HG02981 (cell line): ENCODE results near the gene CDR2.
"Not testable (repeated sequence)": the region's sequence is repeated elsewhere in the genome, so short reads cannot be mapped to it uniquely, and the experiment has no call there.

Experiments
- ATAC-seq: cut with Tn5 transposase; IDR thresholded peaks from one replicate; pipeline ENCODE4 v1.9.1; 2021; ENCODE audit warnings: mild to moderate bottlenecking, moderate library complexity; ENCODE audit not compliant: unreplicated experiment

CDR2 gene

DNA sequence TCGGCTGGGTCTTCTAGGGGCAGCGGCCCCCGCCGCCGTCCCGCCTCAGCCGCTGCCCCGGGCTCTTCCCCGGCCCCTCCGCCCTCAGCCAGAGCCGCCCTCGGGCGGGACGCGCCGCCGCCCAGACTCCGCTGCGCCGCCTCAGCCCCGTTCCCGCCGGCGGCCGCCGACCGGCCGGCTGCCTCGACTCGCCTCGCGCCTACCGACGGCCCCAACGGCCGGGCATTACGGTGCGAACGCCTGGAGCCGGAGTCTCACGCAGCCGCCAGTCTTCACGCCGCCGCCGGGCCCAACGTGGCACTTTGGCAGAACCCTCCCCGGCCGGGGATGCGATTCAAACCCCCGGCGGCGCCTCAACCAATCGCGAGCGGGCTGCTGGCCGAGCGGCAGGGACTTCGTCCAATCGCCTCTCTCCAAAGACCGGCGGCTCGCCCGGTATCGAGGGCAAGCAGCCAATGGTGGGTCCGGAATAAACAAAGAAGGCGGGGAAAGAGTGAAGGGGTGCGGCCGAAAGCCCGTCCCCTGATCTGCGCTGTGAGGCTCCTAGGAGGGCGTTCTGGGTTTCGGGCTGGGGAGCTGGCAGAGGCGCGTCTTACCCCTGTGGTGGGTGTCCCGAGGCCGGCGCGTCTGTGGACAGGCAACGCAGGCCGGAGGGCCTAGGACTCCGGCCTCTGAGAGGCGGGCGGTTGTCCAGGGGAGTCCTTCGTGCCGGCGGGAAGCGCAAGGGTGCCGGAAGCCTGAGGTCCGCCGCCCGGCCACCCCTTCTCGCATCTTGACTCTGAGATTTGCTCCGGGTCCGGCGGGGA, at the start of gene CDR2:
CDR2 (minus strand) TSS at position 309 of the 806 bp plus-strand sequence. CDS start 310 bp downstream, outside the sequence.
- peak; percentile 87 for ATAC-seq

DNA sequence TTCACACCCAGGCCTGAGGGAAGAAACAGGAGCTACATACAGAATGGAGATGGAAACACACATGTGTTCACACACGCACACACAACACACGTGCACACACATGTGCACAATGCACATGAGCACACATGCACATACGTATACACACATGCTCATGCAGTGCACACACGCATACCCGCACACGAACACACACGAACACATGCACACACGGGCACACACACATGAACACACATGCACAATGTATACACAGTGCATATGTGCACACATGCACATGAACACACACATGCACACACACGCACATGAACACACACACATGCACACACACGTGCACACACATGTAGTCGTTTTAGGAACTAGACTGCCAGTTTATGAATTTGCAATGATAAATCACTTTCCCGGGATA, 49.3 kb upstream of the CDR2 start:
- ATAC-seq: no peak

DNA sequence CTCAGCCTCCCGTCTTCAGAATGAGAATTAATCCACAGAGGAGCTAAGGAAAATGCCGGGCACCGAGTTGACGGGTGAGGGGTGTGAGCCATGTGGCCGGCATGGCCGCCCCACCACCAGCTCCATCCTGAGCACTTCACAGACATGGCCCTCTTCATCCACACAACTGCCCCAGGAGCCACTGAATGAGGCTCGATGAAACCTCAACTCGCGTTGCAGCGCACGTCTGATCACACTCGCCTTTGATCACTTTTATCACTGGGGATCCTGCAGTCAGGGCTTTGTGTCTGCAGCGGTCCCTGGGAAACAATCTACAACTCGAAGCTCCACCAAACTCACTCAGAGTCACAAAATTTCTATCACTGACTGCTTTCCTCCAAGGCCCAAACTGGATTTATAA, 46.7 kb upstream of the CDR2 start:
- ATAC-seq: no peak

DNA sequence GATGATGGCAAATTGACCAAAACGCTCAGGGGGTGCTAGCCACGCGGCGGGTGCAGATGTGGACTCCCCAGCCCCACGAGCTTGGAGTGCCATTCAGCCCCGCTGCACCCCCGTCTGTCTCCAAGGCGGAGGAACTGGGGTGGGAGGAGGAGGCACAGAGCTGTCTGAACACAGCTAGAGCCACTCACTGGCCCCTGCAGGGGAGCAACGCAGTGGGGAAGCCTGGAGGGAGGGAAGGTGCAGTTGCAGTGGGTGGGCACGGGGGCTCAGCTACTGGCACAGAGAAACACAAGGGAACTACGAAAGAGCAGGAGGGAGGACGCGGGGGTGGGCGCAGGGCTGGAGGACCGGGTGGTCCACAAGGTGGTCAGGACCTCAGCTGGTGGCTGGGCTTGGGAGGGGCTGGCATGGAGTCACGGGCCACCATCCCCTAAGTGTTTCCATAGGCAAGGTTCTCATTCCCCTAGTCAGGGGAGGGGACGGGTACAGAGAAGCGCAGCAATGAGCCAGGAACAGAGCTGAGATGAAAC, 46.3 kb upstream of the CDR2 start:
- no peak for ATAC-seq

DNA sequence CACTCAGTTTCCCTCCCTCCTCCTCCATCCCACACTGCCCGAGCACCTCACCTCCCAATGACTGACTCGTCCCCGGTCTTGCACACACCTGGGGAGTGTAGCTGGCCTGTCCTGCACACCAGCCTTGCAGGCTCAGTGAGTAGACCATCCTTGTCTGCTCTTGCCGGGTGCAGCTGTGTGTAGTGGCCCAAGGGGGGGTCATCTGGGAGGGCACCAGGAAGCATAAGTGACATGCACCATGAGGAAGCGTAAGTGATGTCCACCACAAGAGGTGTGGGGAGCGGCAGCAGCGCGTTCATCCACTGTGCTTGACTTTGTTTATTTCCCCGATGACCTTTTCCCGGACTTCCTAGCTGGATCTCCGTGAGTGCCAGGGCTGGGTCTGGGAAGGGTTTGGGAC, 45.5 kb upstream of the CDR2 start:
- ATAC-seq: no peak

DNA sequence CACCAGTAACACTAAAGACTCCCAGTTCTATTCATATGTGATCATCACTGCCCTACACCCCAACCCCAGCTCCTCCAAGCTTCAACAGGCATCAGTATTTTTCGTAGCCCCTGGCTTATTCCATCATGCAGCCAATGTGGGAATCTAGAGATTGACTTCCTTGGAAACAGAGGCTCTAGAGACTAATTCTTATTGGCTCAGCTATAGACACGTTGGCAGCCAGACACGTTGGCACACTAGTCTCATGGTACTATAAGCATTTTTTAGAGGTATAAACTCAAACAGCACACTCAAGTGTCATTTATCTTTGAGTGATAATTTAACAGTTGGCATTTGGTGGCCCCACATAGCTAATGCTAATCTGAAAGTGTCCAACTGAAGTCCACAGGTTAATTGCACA, 44.4 kb upstream of the CDR2 start:
- no peak for ATAC-seq

DNA sequence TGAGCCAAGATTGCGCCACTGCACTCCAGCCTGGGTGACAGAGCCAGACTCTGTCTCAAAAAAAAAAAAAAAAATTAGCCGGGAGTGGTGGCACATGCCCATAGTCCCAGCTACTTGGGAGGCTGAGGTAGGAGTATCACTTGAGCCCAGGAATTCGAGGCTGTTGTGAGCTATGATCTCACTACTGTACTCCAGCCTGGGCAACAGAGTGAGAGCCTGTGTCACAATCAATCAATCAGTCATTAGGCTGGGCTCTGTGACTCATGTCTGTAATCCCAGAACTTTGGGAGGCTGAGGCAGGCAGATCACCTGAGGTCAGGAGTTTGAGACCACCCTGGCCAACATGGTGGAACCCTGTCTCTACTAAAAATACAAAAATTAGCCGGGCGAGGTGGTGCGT, 43.4 kb upstream of the CDR2 start:
- not testable (repeated sequence) for ATAC-seq

DNA sequence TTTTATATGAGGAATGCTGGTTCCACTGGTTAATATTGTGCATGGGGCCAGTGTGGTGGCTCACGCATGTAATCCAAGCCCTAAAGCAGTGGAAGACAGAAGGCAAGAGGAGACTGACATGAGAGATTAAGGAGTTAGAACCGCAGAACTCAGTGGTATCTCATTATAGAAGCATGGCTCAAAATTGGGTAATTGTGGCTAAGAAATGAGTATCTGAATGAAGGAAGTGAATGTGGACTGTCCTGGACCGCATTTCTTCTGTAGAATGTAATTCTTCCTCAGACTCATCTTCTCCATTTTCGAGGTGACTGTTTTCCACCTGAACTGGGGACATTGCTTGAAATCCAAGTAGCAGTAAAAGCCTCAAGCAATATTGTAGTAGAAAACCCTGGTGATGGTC, 42.6 kb upstream of the CDR2 start:
- no peak for ATAC-seq

DNA sequence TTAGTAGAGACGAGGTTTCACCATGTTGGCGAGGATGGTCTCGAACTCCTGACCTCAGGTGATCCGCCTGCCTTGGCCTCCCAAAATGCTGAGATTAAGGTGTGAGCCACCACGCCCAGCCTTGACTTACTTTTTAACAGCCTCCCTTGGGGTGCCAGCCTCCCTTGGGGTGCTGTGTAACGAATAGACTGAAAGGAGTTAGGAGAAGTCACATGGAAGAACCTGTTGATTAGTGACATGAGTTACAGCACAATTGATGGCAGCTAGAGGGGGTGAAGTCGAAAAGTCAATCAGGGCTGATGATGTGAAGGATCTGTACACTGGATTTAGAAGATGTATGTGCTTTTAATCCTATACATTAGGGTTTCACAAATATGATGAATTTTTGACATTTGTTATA, 39.4 kb upstream of the CDR2 start:
- no peak for ATAC-seq

DNA sequence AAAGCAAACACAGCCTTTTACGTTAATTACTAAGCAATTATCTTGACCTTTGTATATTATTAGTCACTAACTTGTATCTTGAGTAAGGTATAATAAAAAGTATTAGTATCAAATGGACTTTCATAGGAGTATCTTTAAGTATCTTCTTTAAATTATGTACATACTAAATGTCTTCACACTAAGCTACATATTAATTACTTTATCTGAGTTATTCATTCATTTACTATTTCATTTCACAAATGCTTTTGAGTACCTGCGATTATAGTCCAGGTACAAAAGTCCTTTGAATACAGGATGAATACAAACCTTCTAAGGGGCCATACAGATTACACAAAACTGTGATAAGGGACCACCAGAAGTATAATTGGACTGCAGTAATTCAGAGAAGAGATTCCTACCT, 33.1 kb upstream of the CDR2 start:
- no peak for ATAC-seq

DNA sequence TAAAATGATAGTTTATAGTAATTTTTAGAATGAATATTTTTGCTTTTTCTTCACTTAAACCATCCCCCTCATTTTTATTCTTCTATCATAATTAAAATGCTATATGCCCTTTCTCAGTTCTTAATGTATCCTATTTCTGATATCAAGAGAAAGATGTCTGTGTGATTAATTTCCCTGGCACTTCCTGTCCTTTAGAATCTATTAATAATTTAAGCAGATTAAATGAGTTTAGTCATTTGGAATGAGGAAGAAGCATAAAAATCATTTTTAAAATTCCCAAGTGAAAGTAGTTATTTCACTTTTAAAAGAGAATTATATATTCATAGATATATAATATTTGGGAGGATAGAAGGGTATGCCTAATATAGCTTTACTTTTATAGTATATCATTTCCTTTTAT, 27.8 kb upstream of the CDR2 start:
- ATAC-seq: no peak

DNA sequence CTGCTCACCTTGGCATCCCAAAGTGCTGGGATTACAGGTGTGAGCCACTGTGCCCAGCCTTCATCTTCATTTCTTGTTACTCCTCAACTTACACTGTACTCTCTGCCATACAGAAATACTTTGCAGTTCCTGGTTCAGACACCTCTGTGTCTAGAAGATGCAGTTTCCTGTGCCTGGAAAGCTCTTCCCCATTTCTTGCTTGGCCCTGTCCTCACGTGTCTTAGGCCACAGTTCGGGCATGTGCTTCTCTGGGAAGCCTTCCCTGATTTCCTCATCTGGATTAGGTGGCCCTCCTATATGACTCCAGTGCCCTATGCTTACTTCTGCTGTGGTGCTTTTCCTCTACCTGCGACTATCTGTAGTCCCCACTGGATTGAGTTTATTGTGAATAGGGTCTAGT, 26.5 kb upstream of the CDR2 start:
- ATAC-seq: no peak

DNA sequence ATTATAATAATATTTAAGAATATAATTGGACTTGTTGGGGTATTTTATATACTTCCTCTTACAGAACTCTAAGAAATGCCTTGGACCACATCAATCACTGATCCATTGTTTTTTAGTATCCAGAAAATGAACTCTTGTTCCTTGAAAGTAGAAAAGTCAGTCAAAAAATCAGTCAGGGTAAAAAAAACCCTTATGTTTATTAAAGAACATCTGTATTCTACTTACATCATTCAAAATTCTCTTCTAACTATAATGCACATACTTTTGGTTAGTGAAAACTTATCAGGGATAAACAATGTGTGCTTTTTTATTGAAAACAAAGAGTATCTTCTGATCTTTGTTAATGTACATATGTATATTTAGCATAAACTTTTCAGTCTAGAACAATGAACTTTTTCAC, 23.5 kb upstream of the CDR2 start:
- no peak for ATAC-seq

DNA sequence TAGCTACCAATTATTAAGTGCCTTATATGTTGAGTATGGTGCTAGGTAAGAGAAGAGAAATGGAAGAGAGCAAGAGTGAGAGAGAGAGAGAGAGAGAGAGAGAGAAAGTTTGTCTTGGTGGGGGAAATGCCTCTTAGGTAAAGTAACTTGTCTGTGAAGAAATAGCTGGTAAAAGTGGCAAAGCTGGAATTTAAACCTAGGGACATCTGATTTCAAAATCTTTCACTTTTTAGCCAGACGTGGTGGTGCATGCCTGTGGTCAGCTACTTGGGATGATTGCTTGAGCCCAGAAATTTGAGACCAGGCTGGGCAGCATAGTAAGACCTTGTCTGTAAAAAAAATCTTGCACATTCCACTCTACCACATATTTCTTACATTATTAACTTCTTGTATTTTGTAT, 23.0 kb upstream of the CDR2 start:
- ATAC-seq: no peak

DNA sequence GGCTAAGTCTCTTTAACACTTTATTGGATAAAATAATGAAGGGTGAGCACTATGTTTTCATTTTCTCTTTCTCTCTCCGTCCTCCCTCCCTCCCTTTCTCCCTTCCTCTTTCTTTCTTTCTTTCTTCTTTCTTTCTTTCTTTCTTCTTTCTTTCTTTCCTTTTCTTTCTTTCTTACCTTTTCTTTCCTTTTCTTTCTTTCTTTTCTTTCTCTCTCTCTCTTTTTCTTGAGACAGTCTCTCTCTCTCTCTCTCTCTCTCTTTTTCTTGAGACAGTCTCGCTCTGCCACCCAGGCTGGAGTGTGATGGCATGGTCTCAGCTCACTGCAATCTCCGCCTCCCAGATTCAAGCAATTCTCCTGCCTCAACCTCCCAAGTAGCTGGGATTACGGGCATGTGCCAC, 21.5 kb upstream of the CDR2 start:
- no peak for ATAC-seq

DNA sequence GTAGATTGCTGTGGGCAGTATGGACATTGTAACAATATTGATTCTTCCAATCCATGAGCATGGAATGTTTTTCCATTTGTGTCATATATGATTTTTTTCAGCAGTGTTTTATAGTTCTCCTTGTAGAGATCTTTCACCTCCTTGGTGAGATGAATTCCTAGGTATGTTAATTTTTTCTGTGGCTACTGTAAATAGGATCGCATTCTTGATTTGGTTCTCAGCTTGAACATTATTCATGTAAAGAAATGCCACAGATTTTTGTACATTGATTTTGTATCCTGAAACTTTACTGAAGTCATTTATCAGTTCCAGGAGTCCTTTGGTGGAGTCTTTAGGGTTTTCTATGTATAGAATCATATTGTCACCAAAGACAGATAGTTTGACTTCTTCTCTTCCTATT, 19.7 kb upstream of the CDR2 start:
- ATAC-seq: no peak

DNA sequence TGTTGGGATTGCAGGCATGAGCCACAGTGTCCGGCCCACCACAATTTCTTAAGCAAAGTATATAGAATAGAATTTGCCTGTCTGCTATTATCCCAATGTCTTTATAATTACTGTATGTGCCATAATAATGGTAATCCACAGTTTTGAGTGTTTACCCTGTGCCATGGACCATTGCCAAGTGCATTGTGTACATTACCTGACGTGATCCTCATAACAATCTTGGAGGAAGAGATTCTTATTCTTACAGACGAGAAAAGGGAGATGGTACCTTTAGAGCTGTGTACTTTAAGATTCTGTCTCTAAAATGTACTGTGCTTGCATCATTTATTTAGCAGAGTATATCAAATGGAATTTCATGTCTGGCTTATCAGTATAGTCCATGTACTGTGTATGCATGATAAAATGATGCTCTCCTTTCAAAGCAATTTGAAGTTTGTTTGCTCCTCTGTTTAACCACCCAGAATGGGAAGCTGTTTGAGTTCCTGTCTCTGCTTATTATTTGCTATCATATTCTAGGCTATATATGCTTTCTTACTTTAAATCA, 13.8 kb upstream of the CDR2 start:
- ATAC-seq: no peak

DNA sequence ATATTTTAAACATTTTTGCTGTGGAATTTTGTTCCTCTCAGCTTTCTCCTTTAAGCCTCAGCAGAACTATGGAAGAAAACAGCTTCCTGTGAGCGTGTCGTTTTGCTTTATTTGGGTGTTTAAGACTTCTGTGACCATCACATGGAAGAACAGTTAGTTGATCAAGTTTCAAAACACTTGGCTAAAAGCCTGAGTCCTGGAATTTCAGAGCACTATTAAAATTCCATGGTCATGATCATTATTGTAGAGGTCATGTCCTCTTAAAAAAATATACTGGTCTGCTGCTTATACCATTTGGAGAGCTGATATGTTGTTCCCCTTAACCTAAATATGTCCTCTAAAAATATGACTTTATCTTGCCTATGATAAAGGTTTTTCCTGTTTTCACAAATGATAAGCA, 12.6 kb upstream of the CDR2 start:
- no peak for ATAC-seq

DNA sequence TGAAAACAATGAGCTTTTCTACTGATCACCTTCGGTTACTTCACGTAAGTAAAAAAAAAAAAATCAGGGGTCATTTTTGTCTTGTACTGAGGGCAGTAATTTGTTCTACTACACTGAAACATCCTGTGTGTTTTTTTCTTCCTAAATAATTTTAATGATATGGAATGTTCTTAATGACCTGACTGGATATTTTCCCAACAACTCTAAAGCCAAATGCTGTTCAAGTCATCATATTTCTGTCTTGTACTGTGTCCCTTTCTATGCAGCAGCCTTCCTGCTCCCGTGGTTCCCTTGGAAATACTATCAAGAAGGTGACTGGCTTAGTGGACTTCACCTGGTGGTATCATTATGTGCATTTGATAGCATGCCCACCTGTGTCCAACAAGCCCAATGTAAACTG, 10.8 kb upstream of the CDR2 start:
- no peak for ATAC-seq

DNA sequence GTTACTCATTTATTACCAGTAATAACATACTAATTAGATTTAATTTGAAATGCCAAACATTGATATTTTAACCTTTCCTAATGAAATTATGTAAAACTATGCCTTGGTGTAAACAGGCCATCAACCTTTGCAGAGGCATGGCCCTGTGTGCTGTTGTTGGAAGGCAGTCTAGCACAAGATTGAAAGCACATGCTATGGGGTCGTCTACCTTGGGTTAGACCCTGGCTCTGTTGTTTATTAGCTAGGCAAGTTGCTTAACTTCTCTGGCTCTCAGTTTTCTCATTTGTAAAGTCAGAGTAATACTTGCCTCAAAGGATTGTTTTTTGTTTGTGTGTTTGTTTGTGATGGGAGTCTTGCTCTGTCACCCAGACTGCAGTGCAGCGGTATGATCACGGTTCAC, 9.4 kb upstream of the CDR2 start:
- ATAC-seq: no peak

DNA sequence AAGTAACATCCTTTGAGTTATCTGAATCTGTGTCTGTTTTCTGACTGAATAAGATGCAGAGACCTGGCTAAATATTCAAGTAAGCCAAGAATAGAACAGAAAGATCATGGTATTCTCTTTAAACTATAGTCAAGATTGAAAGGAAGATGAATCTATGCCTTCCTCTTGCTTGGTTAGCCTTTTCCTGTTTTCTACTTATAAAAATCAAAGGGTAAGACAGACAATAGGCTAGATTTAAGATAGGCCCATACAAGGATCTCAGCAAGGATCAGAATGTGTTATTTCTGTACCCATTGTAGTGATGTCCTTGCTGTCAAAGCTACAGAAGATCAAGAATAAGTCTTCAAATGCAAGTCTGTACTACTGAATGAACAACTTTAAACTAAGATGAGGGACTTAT, 7.0 kb upstream of the CDR2 start:
- no peak for ATAC-seq

DNA sequence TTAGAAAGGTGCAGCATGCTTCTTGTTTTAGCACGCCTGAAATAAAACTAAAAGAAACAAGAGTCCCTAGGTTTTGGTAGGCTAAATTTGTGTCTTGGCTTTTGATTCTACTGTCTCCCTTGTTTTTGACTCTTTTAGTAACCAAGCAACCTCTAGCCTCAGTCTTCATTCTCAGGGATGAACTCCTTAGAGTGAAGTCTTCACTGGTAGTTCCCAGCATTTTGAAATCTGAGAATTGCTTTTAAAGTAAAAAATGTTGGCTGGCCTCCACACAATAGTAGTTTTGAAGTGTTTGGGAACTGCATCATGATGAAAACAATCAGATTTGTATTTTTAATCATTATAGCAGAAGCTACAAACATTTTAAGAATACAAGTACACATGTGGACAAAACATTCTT, 6.1 kb upstream of the CDR2 start:
- ATAC-seq: no peak

DNA sequence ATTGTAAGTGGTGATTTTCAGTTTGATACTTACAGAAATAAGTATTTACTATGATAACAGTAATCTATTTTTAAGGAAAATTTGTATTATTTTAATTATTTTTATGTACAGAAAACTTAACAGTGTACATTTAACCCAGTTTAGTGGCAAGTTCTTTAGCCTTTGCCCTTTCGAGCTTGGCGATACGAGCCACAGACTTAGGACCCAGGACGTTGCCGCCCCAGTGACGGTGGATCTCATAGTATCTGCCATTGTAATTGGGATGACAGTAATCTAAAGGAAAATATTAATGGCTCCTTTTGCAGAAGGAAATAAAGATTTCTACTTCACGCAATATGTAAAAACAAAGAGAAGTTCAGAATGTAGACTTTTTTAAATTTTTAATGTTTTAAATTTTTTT, 5.2 kb upstream of the CDR2 start:
- ATAC-seq: no peak
